Activated naive CD8-positive, alpha-beta T cell (primary cell): ENCODE results near the gene ZSCAN21.
"Not testable (repeated sequence)": the region's sequence is repeated elsewhere in the genome, so short reads cannot be mapped to it uniquely, and the experiment has no call there.

Source experiments
- H3K27ac Mint-ChIP-seq: one replicate; pipeline ENCODE4 v1.8.0; 2021; ENCODE audit warnings: mixed read lengths
- H3K27me3 Mint-ChIP-seq: one replicate; pipeline ENCODE4 v1.8.0; 2021; ENCODE audit warnings: mixed read lengths
- H3K36me3 Mint-ChIP-seq: one replicate; pipeline ENCODE4 v1.8.0; 2021; ENCODE audit warnings: mixed read lengths
- H3K4me1 Mint-ChIP-seq: one replicate; pipeline ENCODE4 v1.8.0; 2021; ENCODE audit warnings: low read depth, mixed read lengths
- H3K4me3 Mint-ChIP-seq: one replicate; pipeline ENCODE4 v1.8.0; 2021; ENCODE audit warnings: mild to moderate bottlenecking, mixed read lengths
- H3K9me3 Mint-ChIP-seq: one replicate; pipeline ENCODE4 v1.8.0; 2021; ENCODE audit warnings: low read depth, mixed read lengths

The ZSCAN21 gene

DNA sequence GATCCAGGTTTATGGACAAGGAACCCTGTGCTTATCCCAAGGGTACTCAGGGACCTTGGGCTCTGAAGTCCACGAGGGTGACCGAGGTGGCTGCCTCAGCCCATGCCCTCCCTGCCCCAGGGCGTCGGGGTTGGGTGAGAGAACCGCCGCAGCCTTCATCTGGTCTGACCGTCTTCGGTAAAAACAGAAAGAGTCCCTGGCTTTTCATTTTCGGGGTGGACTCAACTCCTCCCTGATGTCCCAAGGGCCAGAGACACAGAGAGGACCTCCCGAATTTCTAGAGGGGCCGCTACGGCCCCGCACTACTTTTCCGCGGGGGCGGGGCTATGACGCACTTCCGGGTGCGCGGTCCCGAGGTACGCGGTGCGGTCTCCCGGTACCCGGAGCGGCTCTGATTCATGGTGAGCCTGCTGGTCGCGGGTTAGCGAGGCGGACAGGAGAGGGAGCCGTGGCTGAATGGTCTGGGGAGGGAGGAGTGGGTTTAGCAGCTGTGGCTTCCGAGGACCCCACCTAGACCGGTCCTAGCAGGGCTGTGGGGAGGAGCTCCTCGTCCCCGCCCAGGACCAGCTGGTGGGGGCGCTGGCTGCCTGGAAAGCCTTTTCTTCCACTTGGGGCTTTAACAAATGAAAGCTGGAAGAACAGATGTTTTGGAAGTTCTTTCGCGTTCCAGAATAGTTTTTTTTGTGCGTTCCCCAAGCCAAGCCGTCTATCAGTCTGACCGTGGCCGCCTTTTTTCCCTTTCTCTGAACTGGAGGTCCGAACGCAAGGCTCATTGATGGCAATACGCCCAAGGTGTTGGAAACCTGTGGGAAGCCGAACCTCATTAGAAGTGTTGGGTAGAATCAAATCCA, at the start of gene ZSCAN21:
Gene ZSCAN21 (plus strand): TSS at position 334 of the 851 bp plus-strand sequence. CDS start 7,233 bp downstream, outside the sequence.
- H3K27me3 Mint-ChIP-seq, result no peaks in the 10 kb centered on the region
- H3K9me3 Mint-ChIP-seq, result no peaks in the 10 kb centered on the region
- peaks cover 23% of the 10 kb centered on the region for H3K4me1 Mint-ChIP-seq
- H3K4me3 Mint-ChIP-seq, result peak within 1 kb of the TSS; percentile 91
- peak within 1 kb of the TSS; percentile 90 for H3K27ac Mint-ChIP-seq
- H3K36me3 Mint-ChIP-seq, result no peaks in the 10 kb centered on the region

DNA sequence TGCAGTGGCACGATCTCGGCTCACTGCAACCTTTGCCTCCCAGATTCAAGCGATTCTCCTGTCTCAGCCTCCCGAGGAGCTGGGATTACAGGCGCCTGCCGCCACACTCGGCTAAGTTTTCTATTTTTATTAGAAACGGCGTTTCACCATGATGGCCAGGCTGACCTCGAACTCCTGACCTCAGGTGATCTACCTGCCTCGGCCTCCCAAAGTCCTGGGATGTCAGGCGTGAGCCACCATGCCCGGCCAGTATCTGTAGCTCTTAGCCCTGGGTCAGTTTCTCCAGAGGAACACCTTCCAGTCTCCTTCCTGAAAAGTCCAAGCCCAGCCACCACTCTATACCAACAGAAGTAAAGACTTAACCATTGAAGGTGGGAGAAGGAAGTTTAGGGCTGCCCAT, 49.3 kb upstream of the ZSCAN21 start:
- Mint-ChIP-seq H3K9me3 (no peaks in the 10 kb centered on the region), H3K4me1 (peaks cover 10% of the 10 kb centered on the region), H3K36me3 (no peaks in the 10 kb centered on the region), H3K27ac (no peak overlapping the region), H3K4me3 (no peak overlapping the region), H3K27me3 (no peaks in the 10 kb centered on the region)

DNA sequence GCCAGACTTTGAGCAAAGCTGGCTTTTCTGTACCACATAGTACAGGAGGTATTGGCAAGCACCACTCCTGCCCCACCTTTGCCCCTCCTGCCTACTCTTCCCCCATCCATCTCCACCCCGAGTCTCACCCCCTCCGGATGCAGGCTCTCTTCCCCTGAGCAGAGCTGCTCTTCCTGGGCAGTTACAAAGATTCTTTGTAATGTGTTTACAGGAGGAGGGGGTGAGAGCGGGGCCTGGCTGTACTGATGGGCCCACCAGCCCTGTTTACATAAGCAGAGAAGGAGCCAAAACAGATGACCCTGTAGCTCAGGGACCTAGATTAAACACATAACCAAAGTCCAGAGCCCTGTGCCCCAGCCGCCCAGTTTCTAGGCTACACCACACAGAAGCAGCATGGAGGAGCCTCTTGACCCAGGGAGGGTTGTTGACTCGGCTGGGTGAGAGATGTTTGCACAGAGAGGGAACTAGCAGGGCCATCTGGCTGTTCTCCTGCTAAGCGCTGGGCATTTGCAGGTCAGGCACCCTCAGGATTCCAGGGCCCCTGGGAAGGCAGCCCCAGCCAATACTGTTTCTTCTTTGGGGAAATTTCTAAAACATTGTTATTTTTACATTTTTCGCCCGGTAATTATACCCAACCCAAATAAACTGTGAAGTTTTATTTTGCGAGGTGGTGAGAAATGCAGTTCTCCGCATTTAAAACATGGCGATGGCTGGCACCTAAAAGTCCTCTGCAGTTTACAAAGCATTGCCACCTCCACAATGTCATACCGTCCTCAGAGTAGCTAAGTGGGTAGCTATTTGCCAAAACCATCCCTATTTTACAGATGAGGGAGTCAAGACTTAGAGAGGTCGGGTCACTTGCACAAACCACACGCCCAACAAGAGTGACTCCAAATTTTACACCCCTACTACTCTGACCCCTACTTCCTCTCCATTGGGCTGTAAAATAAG, 45.6 kb upstream of the ZSCAN21 start:
- Mint-ChIP-seq H3K9me3 (no peaks in the 10 kb centered on the region), H3K4me3 (no peak overlapping the region), H3K4me1 (no peaks in the 10 kb centered on the region), H3K36me3 (no peaks in the 10 kb centered on the region), H3K27me3 (no peaks in the 10 kb centered on the region), H3K27ac (no peak overlapping the region)

DNA sequence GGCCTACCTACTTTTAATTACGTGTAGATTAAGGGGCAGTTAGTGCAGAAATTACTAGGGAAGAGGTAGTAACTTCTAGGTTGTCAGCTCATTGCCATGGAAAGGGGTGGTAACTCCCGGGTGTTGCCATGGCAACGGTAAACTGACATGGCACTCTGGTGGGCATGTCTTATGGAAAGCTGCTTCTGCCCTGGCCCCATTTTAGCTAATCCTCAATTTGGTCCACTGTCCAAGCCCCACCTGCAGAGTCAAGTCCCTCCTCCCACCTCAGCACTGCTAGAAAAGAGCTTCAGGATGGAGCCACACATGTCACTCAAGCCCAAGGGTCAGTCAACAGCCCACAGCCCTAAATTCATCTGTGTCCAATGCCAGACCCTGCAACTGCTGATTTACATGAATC, 41.7 kb upstream of the ZSCAN21 start:
- H3K36me3 Mint-ChIP-seq, result no peaks in the 10 kb centered on the region
- no peak overlapping the region for H3K27ac Mint-ChIP-seq
- no peak overlapping the region for H3K4me3 Mint-ChIP-seq
- peaks cover under 1% of the 10 kb centered on the region for H3K4me1 Mint-ChIP-seq
- no peaks in the 10 kb centered on the region for H3K9me3 Mint-ChIP-seq
- no peaks in the 10 kb centered on the region for H3K27me3 Mint-ChIP-seq

DNA sequence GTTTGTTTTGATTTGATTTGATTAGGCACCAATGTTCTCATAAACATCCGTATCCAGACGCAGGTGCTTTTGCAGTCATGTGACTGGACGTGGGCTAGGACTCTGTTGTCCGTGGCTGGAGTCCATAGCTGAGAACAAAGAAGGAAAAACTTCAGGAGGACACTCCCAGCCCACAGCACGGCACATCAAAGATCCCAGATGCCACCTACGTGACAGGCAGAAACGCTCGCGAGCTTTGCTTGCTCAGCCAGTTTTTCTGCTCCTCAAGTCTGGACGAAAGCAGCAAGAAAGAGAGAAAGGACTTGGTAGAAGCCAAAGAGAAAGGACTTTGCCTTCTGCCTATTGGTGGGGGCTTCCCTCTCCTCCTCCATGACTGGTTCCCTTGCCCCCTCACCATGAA, 41.0 kb upstream of the ZSCAN21 start:
- Mint-ChIP-seq H3K27me3 (no peaks in the 10 kb centered on the region), H3K27ac (no peak overlapping the region), H3K36me3 (no peaks in the 10 kb centered on the region), H3K4me3 (no peak overlapping the region), H3K9me3 (no peaks in the 10 kb centered on the region), H3K4me1 (peaks cover 7% of the 10 kb centered on the region)

DNA sequence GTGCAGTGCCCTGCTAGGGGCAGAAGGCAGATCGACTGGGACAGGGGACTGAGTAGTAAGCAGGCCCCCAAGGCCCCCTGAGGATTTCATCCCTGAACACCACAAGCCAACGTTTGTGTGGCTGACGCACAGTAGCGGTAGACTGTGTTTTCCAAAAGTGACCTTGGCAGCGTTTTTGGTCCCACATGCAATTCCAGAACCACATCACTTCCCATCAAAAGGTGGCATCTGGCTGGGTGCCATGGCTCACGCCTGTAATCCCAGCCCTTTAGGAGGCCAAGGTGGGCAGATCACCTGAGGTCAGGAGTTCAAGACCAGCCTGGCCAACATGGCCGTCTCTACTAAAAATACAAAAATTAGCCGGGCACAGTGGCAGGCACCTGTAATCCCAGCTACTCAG, 39.6 kb upstream of the ZSCAN21 start:
- H3K27me3 Mint-ChIP-seq, H3K27ac Mint-ChIP-seq: not testable (repeated sequence)

DNA sequence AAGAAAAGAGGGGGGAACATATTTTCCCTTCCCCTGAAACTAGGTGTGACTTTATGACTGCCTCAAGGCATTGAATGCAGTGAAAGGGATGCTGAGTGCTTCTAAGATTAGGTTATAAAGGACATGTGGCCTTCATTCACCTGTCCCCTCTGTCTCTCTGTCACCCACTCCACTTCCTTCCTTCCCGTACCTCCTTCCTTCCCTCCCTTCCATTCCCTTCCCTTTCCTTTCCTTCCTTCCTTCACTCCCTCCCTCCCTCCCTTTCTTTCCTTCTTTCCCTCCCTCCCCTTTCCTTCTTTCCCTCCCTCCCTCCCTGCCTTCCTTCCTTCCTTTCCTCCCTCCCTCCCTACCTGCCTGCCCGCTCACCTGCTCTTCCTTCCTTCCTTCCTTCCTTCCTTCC, 38.7 kb upstream of the ZSCAN21 start:
- H3K4me3 Mint-ChIP-seq, result no peak overlapping the region
- H3K27ac Mint-ChIP-seq, result no peak overlapping the region
- no peaks in the 10 kb centered on the region for H3K9me3 Mint-ChIP-seq
- peaks cover 17% of the 10 kb centered on the region for H3K4me1 Mint-ChIP-seq
- H3K36me3 Mint-ChIP-seq, result no peaks in the 10 kb centered on the region
- no peaks in the 10 kb centered on the region for H3K27me3 Mint-ChIP-seq

More for the DNA sequence above, 39.6 kb upstream of the ZSCAN21 start:
- H3K4me3 Mint-ChIP-seq, H3K36me3 Mint-ChIP-seq, H3K9me3 Mint-ChIP-seq: not testable (repeated sequence)
- H3K4me1 Mint-ChIP-seq, result peaks cover 13% of the 10 kb centered on the region

DNA sequence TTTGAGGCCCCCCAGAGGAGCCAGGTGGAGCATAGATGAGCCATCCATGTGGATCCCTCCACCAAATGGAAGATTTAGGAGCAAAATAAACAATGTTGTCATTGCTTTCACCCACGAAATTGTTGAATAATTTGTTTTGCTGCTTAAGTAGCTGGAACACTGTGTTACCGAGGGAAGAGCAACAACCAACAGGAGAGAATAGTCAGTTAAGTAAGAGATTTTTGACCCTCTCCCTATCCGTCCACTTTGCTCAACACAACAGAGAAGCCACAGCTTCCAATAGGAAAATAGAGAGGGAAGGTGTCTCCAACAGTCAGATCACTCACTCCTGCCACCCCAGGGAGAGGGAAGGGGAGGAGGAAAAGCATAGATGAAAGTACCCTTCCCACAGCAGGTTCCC, 38.1 kb upstream of the ZSCAN21 start:
- peaks cover 23% of the 10 kb centered on the region for H3K4me1 Mint-ChIP-seq
- H3K27me3 Mint-ChIP-seq, result no peaks in the 10 kb centered on the region
- no peaks in the 10 kb centered on the region for H3K36me3 Mint-ChIP-seq
- H3K27ac Mint-ChIP-seq, result no peak overlapping the region
- no peak overlapping the region for H3K4me3 Mint-ChIP-seq
- H3K9me3 Mint-ChIP-seq, result no peaks in the 10 kb centered on the region

DNA sequence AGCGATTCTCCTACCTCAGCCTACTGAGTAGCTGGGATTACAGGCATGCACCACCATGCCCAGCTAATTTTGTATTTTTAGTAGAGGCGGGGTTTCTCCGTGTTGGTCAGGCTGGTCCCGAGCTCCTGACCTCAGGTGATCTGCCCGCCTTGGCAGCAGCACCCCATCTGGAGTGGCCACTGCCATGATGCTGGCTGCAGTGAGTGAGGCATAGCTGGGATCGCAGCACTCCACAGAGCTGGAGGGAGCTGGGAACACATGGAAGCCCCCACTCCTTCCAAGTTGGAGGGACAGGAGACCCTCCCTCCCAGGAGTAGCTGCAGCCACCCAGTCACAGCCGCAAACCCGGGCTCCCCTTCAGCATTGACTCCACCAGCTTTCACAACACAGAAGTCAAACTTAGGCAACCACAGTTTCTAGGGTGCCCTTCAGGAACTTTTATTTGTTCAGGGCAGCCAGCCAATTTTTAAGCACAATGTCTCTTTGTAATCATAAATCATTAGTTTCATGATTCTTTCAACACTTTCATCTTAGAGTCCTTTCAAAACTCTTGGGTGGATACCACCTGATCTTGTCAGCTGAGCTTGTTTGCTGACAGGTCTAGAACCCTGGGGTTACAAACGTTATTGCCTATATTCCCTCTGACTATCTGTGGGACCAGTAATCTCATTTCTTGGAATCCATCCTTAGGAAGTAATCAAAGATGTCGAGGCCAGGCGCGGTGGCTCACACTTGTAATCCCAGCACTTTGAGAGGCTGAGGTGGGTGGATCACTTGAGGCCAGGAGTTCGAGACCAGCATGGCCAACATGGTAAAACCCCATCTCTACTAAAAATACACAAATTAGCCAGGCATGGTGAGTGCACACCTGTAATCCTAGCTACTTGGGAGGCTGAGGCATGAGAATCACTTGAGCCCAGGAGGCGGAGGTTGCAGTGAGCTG, 36.9 kb upstream of the ZSCAN21 start:
- H3K4me1 Mint-ChIP-seq, result peaks cover 30% of the 10 kb centered on the region
- not testable (repeated sequence) for H3K36me3 Mint-ChIP-seq, H3K27me3 Mint-ChIP-seq, H3K9me3 Mint-ChIP-seq
- H3K4me3 Mint-ChIP-seq, result peak overlapping the region; percentile 23
- H3K27ac Mint-ChIP-seq, result peak overlapping the region; percentile 58

DNA sequence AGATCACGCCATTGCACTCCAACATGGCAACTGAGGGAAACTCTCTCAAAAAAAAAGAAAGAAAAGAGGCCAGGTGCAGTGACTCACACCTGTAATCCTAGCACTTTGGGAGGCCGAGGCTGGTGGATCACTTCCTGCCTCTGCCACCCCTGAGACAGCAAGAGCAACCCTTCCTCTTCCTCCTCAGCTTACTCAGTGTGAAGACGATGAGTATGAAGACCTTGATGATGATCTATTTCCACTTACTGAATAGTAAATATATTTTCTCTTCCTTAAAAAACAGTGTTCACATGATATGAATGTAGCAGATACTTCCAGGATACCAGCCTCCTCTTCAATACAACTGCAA, 36.3 kb upstream of the ZSCAN21 start:
- Mint-ChIP-seq H3K27ac (peak overlapping the region; percentile 58), H3K36me3 (peaks cover 3% of the 10 kb centered on the region), H3K27me3 (no peaks in the 10 kb centered on the region), H3K4me3 (peak overlapping the region; percentile 23), H3K4me1 (peaks cover 35% of the 10 kb centered on the region), H3K9me3 (no peaks in the 10 kb centered on the region)

DNA sequence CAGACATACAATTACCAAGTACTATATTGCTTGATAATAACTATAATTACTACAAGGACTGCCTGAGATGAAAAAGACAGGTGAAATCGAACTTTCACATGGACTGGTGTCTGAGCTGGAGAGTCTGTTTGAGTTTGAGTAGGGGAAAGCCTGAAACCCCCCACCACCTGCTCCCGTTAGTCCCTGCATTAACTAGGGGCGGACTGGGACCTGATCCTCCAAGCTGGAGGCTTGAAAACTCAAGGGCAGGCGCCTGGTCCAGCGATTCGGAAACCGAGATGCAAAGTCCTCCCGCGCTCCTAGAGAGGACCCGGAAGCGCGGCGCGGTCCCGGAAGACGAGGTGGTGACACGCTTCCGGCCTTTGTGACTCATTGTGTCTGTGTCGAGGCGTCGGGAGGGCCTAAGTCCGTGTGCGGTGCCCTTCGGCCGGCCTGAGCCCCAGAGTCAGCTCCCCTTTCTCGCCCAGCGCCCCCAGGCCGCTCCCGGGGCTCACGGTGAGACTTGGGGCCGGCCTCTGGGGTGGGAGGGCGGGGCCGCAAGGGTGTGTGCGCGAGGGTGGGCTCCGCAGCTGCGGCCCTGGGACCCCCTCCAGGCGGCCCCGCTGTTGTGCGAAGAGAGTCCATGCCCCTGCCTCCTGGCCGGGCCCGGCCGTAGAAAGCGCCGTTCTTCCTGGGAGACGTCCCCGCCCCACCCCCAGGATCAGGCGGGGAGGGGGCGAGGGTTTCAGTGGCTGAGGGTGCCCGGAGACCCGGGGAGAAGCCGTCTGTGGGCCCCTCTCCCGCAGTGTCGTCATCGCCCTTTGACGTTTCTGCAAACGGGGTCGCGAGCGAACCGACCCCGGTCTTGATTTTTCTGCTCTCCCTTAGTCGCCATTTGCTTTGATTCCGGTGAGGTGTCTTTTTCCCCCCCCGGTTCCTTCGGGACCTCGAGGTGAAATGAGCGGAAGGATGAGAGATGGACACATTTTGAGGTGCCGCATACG, 34.1 kb upstream of the ZSCAN21 start, which contains the start of gene ZKSCAN1:
Gene ZKSCAN1 (plus strand): TSS at position 365 of the 983 bp plus-strand sequence. CDS start 7,911 bp downstream, outside the sequence.
- Mint-ChIP-seq H3K27me3 (no peaks in the 10 kb centered on the region), H3K4me1 (peaks cover 51% of the 10 kb centered on the region), H3K27ac (peak within 1 kb of the TSS; percentile 92)

DNA sequence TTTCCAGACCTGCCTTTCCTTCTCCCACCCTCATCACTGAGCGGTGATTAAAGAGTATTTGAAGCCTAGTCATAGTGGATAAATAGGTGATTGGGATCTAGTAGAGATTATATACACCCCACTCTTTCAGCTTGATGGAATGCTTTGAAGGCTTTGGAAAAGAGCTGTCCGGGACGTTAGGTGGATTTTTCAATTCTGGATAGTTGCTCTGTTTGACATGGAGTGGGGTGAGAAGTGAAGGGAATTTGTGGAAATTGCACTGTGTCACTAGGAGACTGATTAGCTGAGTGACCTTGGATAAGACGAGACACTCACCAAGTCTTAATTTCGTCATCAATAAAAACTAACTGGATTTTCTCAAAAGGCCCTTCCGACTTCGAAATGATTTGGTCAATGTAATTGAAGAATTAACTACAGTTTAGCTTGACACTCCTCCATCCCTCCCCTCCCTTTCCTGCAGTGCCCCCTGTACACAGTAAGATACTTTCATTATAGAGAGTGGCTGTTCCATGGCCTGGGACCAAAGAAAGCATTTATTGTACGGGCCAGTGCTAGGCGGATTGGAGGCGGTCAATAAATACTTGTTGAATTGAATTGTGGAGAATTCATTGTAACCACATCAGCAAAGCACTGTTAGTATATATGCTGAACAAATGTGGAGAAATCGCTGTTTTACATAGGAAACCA, 33.2 kb upstream of the ZSCAN21 start:
- peaks cover 55% of the 10 kb centered on the region for H3K4me1 Mint-ChIP-seq
- no peaks in the 10 kb centered on the region for H3K27me3 Mint-ChIP-seq
- H3K4me3 Mint-ChIP-seq, result peak overlapping the region; percentile 98
- peak overlapping the region; percentile 92 for H3K27ac Mint-ChIP-seq
- H3K9me3 Mint-ChIP-seq, result no peaks in the 10 kb centered on the region
- H3K36me3 Mint-ChIP-seq, result peaks cover 3% of the 10 kb centered on the region

More for the DNA sequence above, 34.1 kb upstream of the ZSCAN21 start, which contains the start of gene ZKSCAN1:
- Mint-ChIP-seq H3K36me3 (peaks cover 3% of the 10 kb centered on the region), H3K9me3 (no peaks in the 10 kb centered on the region), H3K4me3 (peak within 1 kb of the TSS; percentile 98)

DNA sequence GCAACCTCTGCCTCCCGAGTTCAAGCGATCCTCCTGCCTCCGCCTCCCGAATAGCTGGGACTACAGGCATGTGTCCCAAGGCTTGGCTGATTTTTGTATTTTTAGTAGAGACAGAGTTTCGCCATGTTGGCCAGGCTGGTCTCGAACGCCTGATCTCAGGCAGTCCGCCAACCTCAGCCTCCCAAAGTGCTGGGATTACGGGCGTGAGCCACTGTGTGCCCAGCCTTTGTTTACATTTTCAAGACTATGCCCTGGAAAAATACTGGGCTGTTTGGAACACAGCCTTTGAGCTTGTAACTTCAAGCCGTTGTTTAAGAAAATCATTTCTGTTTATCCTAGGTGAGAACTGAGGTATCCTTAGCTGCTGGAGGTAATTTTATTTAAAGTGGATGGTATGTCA, 32.3 kb upstream of the ZSCAN21 start:
- H3K27me3 Mint-ChIP-seq, result no peaks in the 10 kb centered on the region
- peak overlapping the region; percentile 31 for H3K27ac Mint-ChIP-seq
- no peaks in the 10 kb centered on the region for H3K9me3 Mint-ChIP-seq
- H3K4me1 Mint-ChIP-seq, result peaks cover 62% of the 10 kb centered on the region
- H3K36me3 Mint-ChIP-seq, result peaks cover 3% of the 10 kb centered on the region
- H3K4me3 Mint-ChIP-seq, result peak overlapping the region; percentile 18
